Activated CD4-positive, alpha-beta T cell treated with anti-CD3 and anti-CD28 coated beads for 1 hour (primary cell): ENCODE results near the gene SPEN.

Experiments
- DNase-seq: peaks from one replicate; pipeline ENCODE4 v3.0.0-alpha.2; 2020

SPEN gene

DNA sequence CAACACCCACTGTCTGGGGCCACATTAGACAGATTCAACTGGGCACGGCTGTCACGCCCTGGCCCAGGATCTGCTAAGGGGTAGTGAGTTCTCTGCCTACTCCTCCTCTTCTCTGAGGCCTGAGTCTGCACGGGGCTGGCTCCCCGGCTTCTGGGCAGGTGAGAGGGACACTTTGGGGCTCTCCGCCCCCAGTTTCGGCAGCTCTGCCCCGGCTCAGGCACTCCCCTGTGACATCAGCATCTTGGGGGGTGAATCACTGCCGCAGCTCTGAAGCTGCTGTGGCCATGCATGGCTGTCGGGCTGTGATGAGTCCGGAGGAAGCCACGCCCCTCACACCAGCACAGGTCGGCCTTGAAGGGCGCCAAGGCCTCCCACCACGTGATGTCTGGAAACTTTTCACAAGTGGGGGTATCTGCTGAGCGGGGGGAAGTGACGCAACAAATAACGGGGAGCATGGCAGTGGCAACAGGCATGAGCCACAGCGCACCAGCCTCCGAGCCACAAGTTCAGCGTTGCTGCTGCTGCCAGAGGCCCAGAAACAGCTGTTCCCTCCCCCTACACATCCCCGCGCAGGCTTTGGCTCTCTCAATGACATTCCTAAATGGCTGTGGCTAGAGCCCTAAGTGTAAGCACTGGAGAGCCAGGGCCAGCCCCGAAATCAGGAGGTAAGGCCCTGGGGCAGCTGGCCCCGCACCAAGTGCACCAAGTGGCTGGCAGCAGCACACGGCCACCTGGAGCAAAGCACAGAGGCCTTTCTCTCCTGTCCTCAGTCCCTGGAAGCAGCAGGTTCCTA lies 102.1 kb downstream of the SPEN start:
- peak; percentile 74 for DNase-seq

GRCh38 chr1:15950302-15950701 lies 102.8 kb downstream of the SPEN start:
- DNase-seq: peak; percentile 22

- peak; percentile 73 for DNase-seq
These were observed 103.3 kb downstream of the SPEN start for GRCh38 chr1:15950763-15951295.

- no peak for DNase-seq
These were observed 104.0 kb downstream of the SPEN start for GRCh38 chr1:15951341-15952153.

DNA sequence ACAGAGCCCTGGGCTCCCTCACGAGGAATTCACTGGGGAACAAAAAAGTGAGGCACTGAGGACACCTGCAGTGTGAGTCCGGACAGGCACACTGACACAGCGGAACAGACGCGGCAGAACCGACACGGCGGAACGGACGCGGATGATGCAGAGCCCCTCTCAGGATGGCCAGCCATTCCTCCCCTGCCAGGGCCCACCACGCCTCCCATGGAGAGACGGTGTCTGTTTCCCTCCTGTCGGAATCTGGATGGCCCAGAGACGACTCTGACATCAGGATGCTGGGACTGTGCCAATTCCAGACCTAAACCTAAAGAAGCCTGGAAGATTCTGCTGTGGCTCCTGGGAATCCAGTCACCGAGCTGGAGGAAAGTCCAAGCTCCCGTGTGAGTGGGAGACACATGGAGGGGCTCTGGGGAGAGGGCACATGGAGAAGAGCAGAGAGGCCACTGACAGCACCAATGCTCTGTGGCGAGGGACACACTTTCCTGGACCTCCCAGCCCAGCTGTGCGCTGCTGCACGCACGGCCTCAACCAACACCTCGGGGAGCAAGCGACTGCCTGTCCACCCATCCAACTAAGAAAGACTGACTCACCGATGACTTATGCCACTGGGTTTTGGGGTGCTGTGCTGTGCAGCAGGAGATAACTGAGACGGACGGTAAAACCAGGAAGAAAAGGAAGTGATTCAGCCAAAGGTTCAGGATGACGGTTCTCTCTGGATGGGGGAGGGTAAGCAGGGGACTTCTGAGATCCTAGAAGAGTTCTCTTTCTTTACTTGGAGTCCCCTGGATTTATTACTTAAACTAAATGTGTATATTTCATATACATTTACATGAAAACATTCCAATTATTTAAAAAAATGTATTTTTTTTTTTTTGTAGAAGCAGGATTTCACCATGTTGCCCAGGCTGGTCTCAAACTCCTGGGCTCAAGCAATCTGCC lies 105.1 kb downstream of the SPEN start:
- DNase-seq: no peak

DNA sequence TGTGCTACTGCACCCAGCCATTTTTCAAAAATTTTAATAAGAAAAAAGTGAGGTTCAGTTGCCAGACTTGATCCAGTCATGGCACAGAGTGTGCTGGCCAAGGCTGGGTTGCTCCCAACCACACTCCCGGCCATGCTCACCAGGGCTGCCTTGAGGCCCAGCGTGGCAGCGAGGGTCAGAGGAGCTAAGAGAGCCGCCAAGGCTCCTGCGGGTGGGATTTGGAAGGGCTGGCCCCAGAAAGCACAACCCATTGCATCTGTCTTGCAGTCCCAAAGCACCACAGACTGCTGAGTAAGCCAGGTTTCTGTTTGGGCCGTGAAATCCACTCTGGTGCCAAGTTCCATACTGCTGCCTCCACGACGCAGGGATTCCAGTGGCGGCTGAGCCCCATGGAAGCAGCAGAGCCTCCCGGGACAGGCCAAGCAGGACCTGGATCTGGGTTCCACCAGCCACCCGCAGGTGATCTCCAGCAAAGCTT lies 105.8 kb downstream of the SPEN start:
- DNase-seq: no peak

DNA sequence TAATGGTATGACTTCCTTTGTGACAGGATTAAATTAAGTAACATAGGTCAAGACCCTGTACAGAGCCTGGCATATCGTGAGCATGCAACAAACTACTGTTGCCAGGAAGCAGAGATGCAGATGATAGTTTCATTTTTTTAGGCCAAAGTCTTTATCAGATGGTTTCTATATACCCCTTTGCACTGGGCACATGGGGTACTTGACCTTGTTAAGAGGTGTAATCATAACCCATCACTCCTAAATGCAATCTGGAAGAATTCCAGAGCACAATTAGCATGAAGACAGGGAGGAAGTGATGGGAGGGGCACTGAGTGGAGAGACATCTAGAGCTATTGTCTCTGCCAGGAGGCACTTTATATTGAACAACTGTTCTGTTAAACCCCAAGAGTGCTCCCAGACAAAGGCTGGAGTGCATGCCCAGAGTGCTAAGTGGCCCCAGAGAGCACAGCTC lies 106.3 kb downstream of the SPEN start:
- DNase-seq: no peak

DNA sequence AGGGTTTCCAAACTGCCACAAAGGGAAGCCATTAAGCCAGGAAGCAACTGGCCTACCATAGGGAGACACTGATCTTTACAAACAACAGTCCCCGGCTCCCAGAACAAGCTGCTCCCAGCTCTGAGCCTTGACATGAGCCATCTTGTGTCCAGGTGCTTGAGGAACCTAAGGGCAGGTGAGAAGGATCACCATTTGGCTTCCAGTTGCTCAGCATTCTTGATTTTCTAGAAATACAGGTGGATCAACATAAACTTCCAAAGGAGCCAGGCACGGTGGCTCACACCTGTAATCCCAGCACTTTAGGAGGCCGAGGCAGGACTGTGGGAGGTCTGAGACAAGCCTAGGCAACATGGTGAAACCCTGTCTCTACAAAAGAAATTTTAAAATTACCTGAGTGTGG lies 106.8 kb downstream of the SPEN start:
- no peak for DNase-seq

- no peak for DNase-seq
These were observed 108.0 kb downstream of the SPEN start for GRCh38 chr1:15955552-15955951.

DNA sequence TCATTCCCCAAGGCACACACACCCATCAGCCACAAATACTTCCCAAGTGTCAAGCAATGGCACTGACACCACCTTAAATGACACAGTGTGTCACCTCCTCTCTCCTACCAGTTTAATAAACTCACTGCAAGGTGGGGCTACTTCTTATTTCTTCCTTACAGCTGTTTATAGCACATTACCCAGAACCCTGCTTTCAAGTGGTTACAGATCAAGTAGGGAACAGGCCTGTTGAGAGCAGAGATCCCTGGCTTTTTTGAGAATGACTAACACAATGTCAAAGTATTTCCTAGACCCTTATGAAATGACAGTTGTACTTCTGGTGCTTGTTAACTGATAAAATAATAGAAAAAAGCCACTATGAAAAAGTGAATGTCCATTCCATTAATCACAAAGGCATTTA lies 108.6 kb downstream of the SPEN start:
- no peak for DNase-seq

GRCh38 chr1:15957221-15958095 lies 110.0 kb downstream of the SPEN start:
- no peak for DNase-seq

DNA sequence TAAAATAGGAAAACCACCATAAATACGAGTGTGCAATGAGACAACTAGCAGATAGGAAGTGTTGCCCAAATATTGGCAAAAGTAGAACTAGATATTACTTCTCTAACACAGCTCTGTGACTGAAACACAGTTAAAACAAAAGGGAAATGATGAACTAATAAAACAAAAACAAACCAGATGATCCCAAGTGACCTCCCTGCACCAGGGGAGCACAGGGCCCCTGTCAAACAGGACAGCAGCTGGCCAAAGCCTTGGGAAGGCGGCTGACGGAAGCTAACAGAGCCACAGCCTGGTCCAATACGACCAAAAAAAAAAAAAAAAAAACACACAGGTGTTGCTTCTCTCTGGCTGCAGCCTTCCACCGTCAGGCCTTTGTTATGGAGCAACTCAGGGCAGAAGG lies 110.6 kb downstream of the SPEN start:
- no peak for DNase-seq

GRCh38 chr1:15958793-15959192 lies 111.3 kb downstream of the SPEN start:
- DNase-seq: no peak

DNA sequence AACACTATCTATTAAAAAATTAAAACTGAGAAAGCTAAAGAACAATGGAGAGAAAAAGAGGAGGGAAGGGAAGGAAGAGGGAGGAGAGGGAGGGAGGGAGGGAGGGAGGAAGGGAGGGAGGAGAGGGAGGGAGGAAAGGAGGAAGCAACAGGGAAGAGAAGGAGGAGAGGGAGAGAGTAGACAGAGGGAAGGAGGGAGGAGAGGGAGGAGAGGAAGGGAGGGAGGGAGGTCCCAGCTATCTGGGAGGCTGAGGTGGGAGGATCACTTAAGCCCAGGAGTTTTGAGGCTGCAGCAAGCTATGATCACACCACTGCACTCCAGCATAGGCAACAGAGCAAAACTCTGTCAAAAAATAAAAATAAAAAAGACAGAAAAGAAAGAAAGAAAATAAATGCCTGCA lies 111.9 kb downstream of the SPEN start:
- DNase-seq: no peak

DNA sequence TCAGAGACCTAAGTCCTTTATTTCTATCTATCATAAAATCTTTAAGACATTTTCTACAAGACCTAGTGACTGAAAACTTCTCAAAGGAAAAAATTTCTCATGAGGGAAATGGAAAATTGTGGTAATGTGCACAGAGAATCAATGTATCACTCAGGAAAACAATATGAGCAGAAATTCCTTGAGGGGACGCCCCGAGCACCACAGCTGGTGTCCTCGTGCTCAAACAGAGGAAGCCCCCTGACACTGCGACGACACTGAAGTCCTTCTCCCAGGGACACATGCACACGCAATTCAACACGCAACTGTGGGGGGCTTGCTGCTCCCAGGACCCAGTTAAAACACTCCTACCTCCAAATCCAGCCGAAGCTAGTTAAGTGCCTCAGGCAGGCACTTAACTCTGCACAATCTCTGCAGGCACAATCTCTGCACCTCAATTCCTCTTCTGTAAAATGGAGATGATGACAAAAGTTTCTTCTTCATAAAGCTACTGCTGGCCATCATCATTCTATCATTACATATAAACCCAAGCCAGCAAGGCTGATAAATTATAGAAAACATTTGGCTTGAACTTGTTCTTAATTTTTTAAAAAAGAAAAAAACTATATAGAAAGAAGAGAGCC lies 112.4 kb downstream of the SPEN start:
- DNase-seq: no peak

- no peak for DNase-seq
These were observed 113.3 kb downstream of the SPEN start for GRCh38 chr1:15960808-15961207.

- DNase-seq: no peak
These were observed 114.0 kb downstream of the SPEN start for GRCh38 chr1:15961492-15961891.

- no peak for DNase-seq
These were observed 114.7 kb downstream of the SPEN start for GRCh38 chr1:15962176-15962575.

GRCh38 chr1:15962671-15963362 lies 115.3 kb downstream of the SPEN start:
- DNase-seq: no peak

DNA sequence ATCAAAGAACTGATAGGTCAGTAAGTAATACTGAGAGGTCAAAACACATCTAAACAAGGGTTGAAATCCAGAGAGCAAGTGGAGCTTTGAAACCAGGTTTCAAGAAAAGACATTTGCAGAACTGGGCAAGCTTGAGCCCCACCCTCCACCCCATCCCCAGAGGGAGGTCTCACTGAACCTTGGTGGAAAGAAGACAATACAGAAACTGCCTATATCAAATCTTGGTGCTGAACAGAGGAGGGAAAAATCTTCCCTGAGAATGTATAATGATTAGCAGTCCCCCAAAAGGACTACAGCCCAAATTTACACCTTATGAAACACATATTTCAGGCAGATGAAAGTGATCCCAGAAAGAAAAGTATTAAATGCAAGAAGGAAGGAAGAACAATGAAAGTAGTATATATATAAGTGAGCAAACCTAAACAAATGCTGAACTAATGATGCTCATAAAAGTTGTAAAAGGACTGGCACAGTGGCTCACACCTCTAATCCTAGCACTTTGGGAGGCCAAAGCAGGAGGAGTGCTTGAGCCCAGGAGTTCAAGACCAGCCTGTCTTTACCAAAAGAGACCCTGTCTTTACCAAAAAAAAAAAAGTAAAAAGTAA lies 116.0 kb downstream of the SPEN start:
- DNase-seq: no peak
